HG03457 (cell line): ENCODE data around the gene TPGS2.

ENCODE experiments used
- ATAC-seq: cut with Tn5 transposase; IDR thresholded peaks from one replicate; pipeline ENCODE4 v1.9.1; 2021; ENCODE audit warnings: moderate number of reproducible peaks; ENCODE audit not compliant: unreplicated experiment

Gene TPGS2

GRCh38 chr18:36744261-36744876 is 84.4 kb downstream of the TPGS2 start:
- ATAC-seq, result no peak
